ENCODE measurements around the gene KIAA1958.

GRCh38 chr9:112473986-112474385, 12.6 kb upstream of the KIAA1958 start:
- TF ChIP-seq JUND (IDR thresholded peaks at IDR 0.05): no peak
- no peak for TF ChIP-seq CTCF (IDR thresholded peaks at IDR 0.05; ENCODE audit: low read depth, low read length, missing input control)
- no peak for TF ChIP-seq MAX (IDR thresholded peaks at IDR 0.05)
- no peak for TF ChIP-seq ZBTB33 (IDR thresholded peaks at IDR 0.05)
- TF ChIP-seq TAF1 (conservative IDR thresholded peaks at IDR 0.05): no peak
- TF ChIP-seq YY1 (IDR thresholded peaks at IDR 0.05): no peak
- TF ChIP-seq RAD21 (IDR thresholded peaks at IDR 0.05): no peak
- no peak for TF ChIP-seq ATF3 (IDR thresholded peaks at IDR 0.05)
- no peak for TF ChIP-seq REST (IDR thresholded peaks at IDR 0.05)
- TF ChIP-seq SP1 (IDR thresholded peaks at IDR 0.05): no peak
- no peak for TF ChIP-seq HNF4A (conservative IDR thresholded peaks at IDR 0.05)
- no peak for TF ChIP-seq GABPA (IDR thresholded peaks at IDR 0.05 in 1 of 2, conservative IDR thresholded peaks at IDR 0.05 in 1 of 2)
- TF ChIP-seq FOXA2 (IDR thresholded peaks at IDR 0.05): no peak

All from liver (tissue), 3 donors.